Adrenal gland (tissue), 12 donors: ENCODE data around the gene LMF1. TPM values are rescaled to one million over a fixed set of nuclear protein-coding genes. Genes with fewer than 3 reads are reported as not detected.
"Not testable (repeated sequence)": the region's sequence is repeated elsewhere in the genome, so short reads cannot be mapped to it uniquely, and the experiment has no call there.

Experiments used
- DNase-seq, 7 donors: peaks; one replicate each; pipeline ENCODE4 v3.0.0-alpha.2; 2019 to 2020
- H3K27ac ChIP-seq, 5 donors: fragments of 200-600 bp; sonication (generic) in 4 of 5; 1 replicate in 3 of 5; 2 replicates in 2 of 5; pipeline versions ENCODE4 v1.5.1 to v1.8.0; 2016 to 2020; ENCODE audit warnings: mild to moderate bottlenecking in 1 of 5
- H3K27me3 ChIP-seq: fragments of 200-600 bp; 2 replicates; pipeline ENCODE4 v1.8.0; 2021
- H3K36me3 ChIP-seq, 2 donors: fragments of 200-600 bp; replicated peaks in 1 of 2; 1 replicate in 1 of 2; 2 replicates in 1 of 2; pipeline versions ENCODE4 v1.5.1 to v1.8.0; 2018 to 2022
- H3K4me1 ChIP-seq, 2 donors: fragments of 200-600 bp; replicated peaks in 1 of 2; 1 replicate in 1 of 2; 2 replicates in 1 of 2; pipeline versions ENCODE4 v1.5.1 to v1.8.0; 2018 to 2021
- H3K4me3 ChIP-seq, 4 donors: fragments of 200-600 bp; sonication (generic) in 3 of 4; one replicate each; pipeline ENCODE4 v1.5.1; 2016 to 2018
- H3K9me3 ChIP-seq, 3 donors: fragments of 200-600 bp; sonication (generic) in 1 of 3; replicated peaks in 1 of 3; 1 replicate in 2 of 3; 2 replicates in 1 of 3; pipeline versions ENCODE4 v1.5.1 to v1.8.0; 2016 to 2021
- CTCF ChIP-seq, 6 experiments: fragments of 450-650 bp in 4 of 6; fragments of 200-600 bp in 2 of 6; sonication (generic) in 1 of 6; IDR thresholded peaks; 1 replicate in 5 of 6; 2 replicates in 1 of 6; pipeline versions ENCODE4 v1.5.1 to v1.8.0; 2016 to 2021; ENCODE audit warnings: antibody characterized with exemption in 6 of 6, mild to moderate bottlenecking in 2 of 6, moderate library complexity in 1 of 6
- POLR2A ChIP-seq, 2 donors: fragments of 450-650 bp; IDR thresholded peaks; one replicate each; pipeline ENCODE4 v1.6.1; 2017; ENCODE audit warnings: antibody characterized with exemption in 2 of 2, mild to moderate bottlenecking in 2 of 2, moderate library complexity in 1 of 2
- WGBS, 4 donors: extraction: QIAGEN DNeasy Blood & Tissue Kit in 2 of 4; methylation state at CpG; one replicate each; pipeline versions ENCODE4 v1.1.5 to v1.1.7; 2013 to 2017; 5-methylcytosine and 5-hydroxymethylcytosine counted together
- intact Hi-C, 2 donors: fragments of 100-400 bp; cut with DNase I; formaldehyde crosslinking; loops; one replicate each; pipeline versions ENCODE4 v1.14.1 to v1.15.0; 2022 to 2023
- polyA plus RNA-seq, 3 donors: library from polyadenylated mRNA; stranded (reverse); fragments of 200-250 nt in 2 of 3; fragments of 350-450 nt in 1 of 3; fragmentation: Illumina TruSeq in 1 of 3; extraction: RNeasy Lipid Tissue Mini Kit (QIAGEN cat#74804) in 1 of 3; gene quantifications; one replicate each; pipeline ENCODE4 v1.2.3, GENCODE V29; 2013 to 2014
- total RNA-seq, 9 donors: library from RNA; depleted of rRNA in 4 of 9; stranded (reverse); fragments of >200 nt in 4 of 9; fragments of 120-200 nt in 1 of 9; fragmentation: NEBNext Ultra II Directional in 1 of 9; extraction: Animal tissue kit (Norgen Biotek cat#: 25700) in 1 of 9; gene quantifications; one replicate each; pipeline versions ENCODE4 v1.1.0 to v1.2.4, GENCODE V29; 2013 to 2023
- donor health status: healthy with polysubstance abuse.
- donor health status: Bipolar disorder and iron deficiency.
- donor health status: DM: yes; HTN: yes; CAD: no.
- donor health status: DM: no; HTN: no; CAD: no.
- donor health status: DM: no; HTN: no; CAD: no.
- donor health status: DM: yes; HTN: yes; CAD: no.

LMF1 gene
- total and polyA plus RNA-seq, 12 donors: 10.5 to 101 (median 36.3) TPM

- WGBS, 4 donors: 87 to 91% (median 88%) methylated on average over 24 of the region's 24 CpGs
Observed at GRCh38 chr16:959232-960040, 11.3 kb downstream of the LMF1 start.

GRCh38 chr16:955766-956165, 15.0 kb downstream of the LMF1 start:
- H3K27ac ChIP-seq, H3K4me3 ChIP-seq, H3K4me1 ChIP-seq, H3K9me3 ChIP-seq, DNase-seq, H3K27me3 ChIP-seq, intact Hi-C loops: not testable (repeated sequence)
- 93 to 96% (median 94%) methylated on average over 24 to 27 of the region's 27 CpGs for WGBS, 4 donors
- H3K36me3 ChIP-seq: peaks cover 0 to 16% of the 10 kb centered on the region in 2 donors

More at GRCh38 chr16:959232-960040, 11.3 kb downstream of the LMF1 start:
- Histone ChIP-seq H3K27me3 (no peaks in the 10 kb centered on the region), H3K4me3 (no peak overlapping the region), H3K36me3 (no peaks in the 10 kb centered on the region), H3K9me3 (no peaks in the 10 kb centered on the region), H3K4me1 (peaks cover 0 to 5% of the 10 kb centered on the region in 2 donors), H3K27ac (no peak overlapping the region)
- intact Hi-C loops: no loop called here
- no peak for DNase-seq
- no peak for TF ChIP-seq CTCF (IDR thresholded peaks at IDR 0.05)
- TF ChIP-seq POLR2A (IDR thresholded peaks at IDR 0.05): no peak

- intact Hi-C loops, H3K27ac ChIP-seq, H3K9me3 ChIP-seq, H3K4me1 ChIP-seq, H3K4me3 ChIP-seq, DNase-seq, H3K27me3 ChIP-seq: not testable (repeated sequence)
- 75 to 88% (median 83%) methylated on average over 3 to 5 of the region's 7 CpGs for WGBS, 4 donors
- peaks cover 0 to 16% of the 10 kb centered on the region in 2 donors for H3K36me3 ChIP-seq
Observed at GRCh38 chr16:953818-954217, 17.0 kb downstream of the LMF1 start.

GRCh38 chr16:952321-952720, 18.5 kb downstream of the LMF1 start:
- intact Hi-C loops: no loop called here
- Histone ChIP-seq H3K27ac (no peak overlapping the region), H3K9me3 (no peaks in the 10 kb centered on the region), H3K27me3 (no peaks in the 10 kb centered on the region), H3K4me1 (no peaks in the 10 kb centered on the region), H3K4me3 (no peak overlapping the region), H3K36me3 (peaks cover 0 to 16% of the 10 kb centered on the region in 2 donors)
- TF ChIP-seq CTCF (IDR thresholded peaks at IDR 0.05) (no peak), POLR2A (IDR thresholded peaks at IDR 0.05) (no peak)
- 91 to 96% (median 94%) methylated on average over 12 of the region's 12 CpGs for whole genome bisulfite sequencing, 4 donors
- DNase-seq: no peak

- no peak for TF ChIP-seq POLR2A (IDR thresholded peaks at IDR 0.05)
- no peak for TF ChIP-seq CTCF (IDR thresholded peaks at IDR 0.05)
- 89 to 93% (median 91%) methylated on average over 8 to 22 of the region's 22 CpGs for WGBS, 4 donors
Observed at GRCh38 chr16:951660-952301, 19.0 kb downstream of the LMF1 start.

GRCh38 chr16:950733-951573, 19.8 kb downstream of the LMF1 start:
- H3K4me3 ChIP-seq, H3K27ac ChIP-seq, DNase-seq, intact Hi-C loops, H3K9me3 ChIP-seq, H3K4me1 ChIP-seq, H3K27me3 ChIP-seq: not testable (repeated sequence)
- H3K36me3 ChIP-seq: peaks cover 0 to 19% of the 10 kb centered on the region in 2 donors
- 50 to 70% (median 67%) methylated on average over 27 of the region's 27 CpGs for WGBS, 4 donors

More at GRCh38 chr16:951660-952301, 19.0 kb downstream of the LMF1 start:
- Histone ChIP-seq H3K4me1 (no peaks in the 10 kb centered on the region), H3K36me3 (peaks cover 0 to 16% of the 10 kb centered on the region in 2 donors), H3K4me3 (no peak overlapping the region), H3K27ac (no peak overlapping the region), H3K9me3 (no peaks in the 10 kb centered on the region), H3K27me3 (no peaks in the 10 kb centered on the region)
- intact Hi-C loops: no loop called here
- DNase-seq: no peak

GRCh38 chr16:948767-949166, 22.0 kb downstream of the LMF1 start:
- DNase-seq, H3K4me3 ChIP-seq, H3K27me3 ChIP-seq, H3K27ac ChIP-seq, H3K9me3 ChIP-seq, H3K4me1 ChIP-seq, intact Hi-C loops: not testable (repeated sequence)
- peaks cover 0 to 21% of the 10 kb centered on the region in 2 donors for H3K36me3 ChIP-seq
- 73 to 83% (median 79%) methylated on average over 18 of the region's 18 CpGs for WGBS, 4 donors
